Mucosa of rectum (tissue), 2 donors: ENCODE measurements around the gene SMPD1.
A peak's percentile ranks its signal among the peaks of the same experiment; 100 is the strongest.
"Not testable (repeated sequence)": the region's sequence is repeated elsewhere in the genome, so short reads cannot be mapped to it uniquely, and the experiment has no call there.

Source experiments
- H3K27ac ChIP-seq, 2 donors: one replicate each; pipeline ENCODE4 v1.7.0; 2013; ENCODE audit warnings: inconsistent platforms in 2 of 2, low read depth in 2 of 2, low read length in 2 of 2
- H3K27me3 ChIP-seq, 2 donors: one replicate each; pipeline ENCODE4 v1.7.0; 2013; ENCODE audit warnings: low read length in 2 of 2; ENCODE audit not compliant: control insufficient read depth in 2 of 2, insufficient read depth in 2 of 2
- H3K36me3 ChIP-seq, 2 donors: one replicate each; pipeline ENCODE4 v1.7.0; 2013; ENCODE audit warnings: low read length in 2 of 2; ENCODE audit not compliant: control insufficient read depth in 2 of 2, insufficient read depth in 2 of 2
- H3K4me1 ChIP-seq, 2 donors: one replicate each; pipeline ENCODE4 v1.7.0; 2013; ENCODE audit warnings: low read length in 2 of 2, mild to moderate bottlenecking in 1 of 2; ENCODE audit not compliant: control insufficient read depth in 2 of 2, insufficient read depth in 2 of 2
- H3K4me3 ChIP-seq, 2 donors: one replicate each; pipeline ENCODE4 v1.7.0; 2013; ENCODE audit warnings: low read length in 2 of 2
- H3K9ac ChIP-seq, 2 donors: one replicate each; pipeline ENCODE4 v1.7.0; 2013; ENCODE audit warnings: low read length in 2 of 2, low read depth in 1 of 2, mild to moderate bottlenecking in 1 of 2
- H3K9me3 ChIP-seq, 2 donors: one replicate each; pipeline ENCODE4 v1.7.0; 2013; ENCODE audit warnings: low read length in 2 of 2; ENCODE audit not compliant: control insufficient read depth in 2 of 2
- donor health status: healthy.
- donor health status: Normal muscosa, but diverticular disease.

The SMPD1 gene

DNA sequence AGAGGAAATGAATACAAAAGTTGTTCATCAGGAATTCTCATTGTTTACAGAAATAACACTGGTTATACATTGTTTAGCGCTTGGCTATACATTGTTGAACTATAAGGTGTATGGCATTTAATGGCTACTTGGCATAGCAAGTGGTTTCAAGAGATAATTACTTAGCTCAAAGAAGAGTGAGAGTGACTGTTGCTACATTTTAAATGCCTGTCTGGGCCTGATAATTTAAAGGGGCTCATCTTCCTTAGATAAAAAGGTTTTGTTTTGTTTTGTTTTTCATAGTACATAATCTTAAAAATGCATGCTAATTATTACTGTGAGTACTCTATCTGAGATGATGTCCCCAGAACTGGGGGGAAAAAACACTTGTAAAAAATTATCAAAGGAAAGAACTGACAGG lies 1.5 kb upstream of the SMPD1 start:
- peak overlapping the region in 1 of 2 donors; percentile 79 for H3K4me3 ChIP-seq
- H3K27me3 ChIP-seq: no peaks in the 10 kb centered on the region
- peaks cover 2% of the 10 kb centered on the region in 2 donors for H3K36me3 ChIP-seq
- H3K27ac ChIP-seq: peak overlapping the region; percentile 93 to 97
- no peaks in the 10 kb centered on the region for H3K9me3 ChIP-seq
- peaks cover 21 to 31% of the 10 kb centered on the region in 2 donors for H3K4me1 ChIP-seq
- no peak overlapping the region for H3K9ac ChIP-seq

DNA sequence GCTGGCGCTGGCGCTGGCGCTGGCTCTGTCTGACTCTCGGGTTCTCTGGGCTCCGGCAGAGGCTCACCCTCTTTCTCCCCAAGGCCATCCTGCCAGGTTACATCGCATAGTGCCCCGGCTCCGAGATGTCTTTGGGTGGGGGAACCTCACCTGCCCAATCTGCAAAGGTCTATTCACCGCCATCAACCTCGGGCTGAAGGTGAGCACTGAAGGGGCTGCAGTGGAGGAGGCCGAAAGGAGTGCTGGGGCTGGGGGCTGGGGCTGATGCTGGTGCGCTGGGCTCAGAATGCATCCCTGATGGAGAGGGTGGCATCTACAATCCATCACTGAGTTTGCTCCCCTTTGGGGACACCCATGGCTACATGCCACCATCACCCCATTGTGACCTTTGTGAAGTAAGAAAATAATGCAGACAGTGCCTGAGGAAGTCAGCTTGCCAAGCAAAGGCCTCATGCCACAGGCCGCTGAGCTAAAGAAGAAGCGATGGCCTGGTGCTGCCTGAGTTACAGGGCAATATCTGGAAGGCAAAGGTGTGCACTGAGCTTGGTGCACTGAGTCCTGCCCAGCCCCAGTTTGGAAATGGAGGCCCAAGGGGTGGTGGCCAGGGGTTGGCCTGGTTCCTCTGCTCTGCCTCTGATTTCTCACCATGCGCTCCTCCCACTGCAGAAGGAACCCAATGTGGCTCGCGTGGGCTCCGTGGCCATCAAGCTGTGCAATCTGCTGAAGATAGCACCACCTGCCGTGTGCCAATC lies 620 bp downstream of the SMPD1 start:
- Histone ChIP-seq H3K36me3 (peaks cover 2% of the 10 kb centered on the region in 2 donors), H3K9ac (peak overlapping the region; percentile 81 to 89), H3K4me1 (peaks cover 21 to 31% of the 10 kb centered on the region in 2 donors), H3K27me3 (no peaks in the 10 kb centered on the region), H3K27ac (peak overlapping the region; percentile 93 to 97), H3K9me3 (no peaks in the 10 kb centered on the region), H3K4me3 (peak overlapping the region; percentile 79 to 90)

- peak overlapping the region; percentile 79 to 90 for H3K4me3 ChIP-seq
- H3K4me1 ChIP-seq: peaks cover 21 to 31% of the 10 kb centered on the region in 2 donors
- no peaks in the 10 kb centered on the region for H3K9me3 ChIP-seq
- H3K27me3 ChIP-seq: no peaks in the 10 kb centered on the region
- no peak overlapping the region for H3K27ac ChIP-seq
- peaks cover 2% of the 10 kb centered on the region in 2 donors for H3K36me3 ChIP-seq
- H3K9ac ChIP-seq: no peak overlapping the region
Observed at GRCh38 chr11:6391537-6392134, 1.4 kb downstream of the SMPD1 start.

DNA sequence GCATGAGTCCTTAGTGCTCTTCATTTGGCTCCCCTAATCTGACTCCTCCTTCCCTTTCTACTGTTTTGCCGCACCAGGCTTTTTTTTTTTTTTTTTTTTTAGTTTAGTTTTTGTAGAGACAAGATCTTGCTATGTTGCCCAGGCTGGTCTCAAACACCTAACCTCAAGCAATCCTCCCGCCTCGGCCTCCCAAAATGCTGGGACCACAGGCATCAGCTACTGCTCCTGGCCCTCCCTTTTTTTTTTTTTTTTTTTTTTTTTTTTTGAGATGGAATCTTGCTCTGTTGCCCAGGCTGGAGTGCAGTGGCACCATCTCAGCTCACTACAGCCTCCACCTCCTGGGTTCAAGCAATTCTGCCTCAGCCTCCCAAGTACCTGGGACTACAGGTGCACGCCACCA lies 2.0 kb downstream of the SMPD1 start:
- not testable (repeated sequence) for H3K27me3 ChIP-seq, H3K4me3 ChIP-seq, H3K27ac ChIP-seq, H3K9ac ChIP-seq, H3K9me3 ChIP-seq, H3K36me3 ChIP-seq
- peaks cover 21 to 31% of the 10 kb centered on the region in 2 donors for H3K4me1 ChIP-seq

- Histone ChIP-seq H3K36me3 (peaks cover 2 to 4% of the 10 kb centered on the region in 2 donors), H3K9ac (no peak overlapping the region), H3K27ac (no peak overlapping the region), H3K27me3 (no peaks in the 10 kb centered on the region), H3K4me3 (no peak overlapping the region), H3K9me3 (no peaks in the 10 kb centered on the region), H3K4me1 (peaks cover 12 to 14% of the 10 kb centered on the region in 2 donors)
Observed at GRCh38 chr11:6393989-6394670, 3.9 kb downstream of the SMPD1 start.

- no peak overlapping the region for H3K9ac ChIP-seq
- no peak overlapping the region for H3K27ac ChIP-seq
- H3K36me3 ChIP-seq: peaks cover 2 to 4% of the 10 kb centered on the region in 2 donors
Observed at GRCh38 chr11:6395470-6396060, 5.3 kb downstream of the SMPD1 start.

GRCh38 chr11:6397156-6397555 lies 6.9 kb downstream of the SMPD1 start:
- Histone ChIP-seq H3K4me3 (no peak overlapping the region), H3K9me3 (no peaks in the 10 kb centered on the region), H3K36me3 (peaks cover 2 to 4% of the 10 kb centered on the region in 2 donors), H3K27me3 (no peaks in the 10 kb centered on the region), H3K4me1 (no peaks in the 10 kb centered on the region), H3K27ac (no peak overlapping the region), H3K9ac (no peak overlapping the region)

More at GRCh38 chr11:6395470-6396060, 5.3 kb downstream of the SMPD1 start:
- no peaks in the 10 kb centered on the region for H3K27me3 ChIP-seq
- no peak overlapping the region for H3K4me3 ChIP-seq
- H3K4me1 ChIP-seq: peaks cover 5 to 8% of the 10 kb centered on the region in 2 donors
- H3K9me3 ChIP-seq: no peaks in the 10 kb centered on the region

- no peak overlapping the region for H3K4me3 ChIP-seq
- H3K27me3 ChIP-seq: no peaks in the 10 kb centered on the region
- no peak overlapping the region for H3K27ac ChIP-seq
- H3K9me3 ChIP-seq: no peaks in the 10 kb centered on the region
- no peak overlapping the region for H3K9ac ChIP-seq
- H3K4me1 ChIP-seq: peaks cover 0 to under 1% of the 10 kb centered on the region in 2 donors
- peaks cover 2 to 4% of the 10 kb centered on the region in 2 donors for H3K36me3 ChIP-seq
Observed at GRCh38 chr11:6397636-6398035, 7.4 kb downstream of the SMPD1 start.

DNA sequence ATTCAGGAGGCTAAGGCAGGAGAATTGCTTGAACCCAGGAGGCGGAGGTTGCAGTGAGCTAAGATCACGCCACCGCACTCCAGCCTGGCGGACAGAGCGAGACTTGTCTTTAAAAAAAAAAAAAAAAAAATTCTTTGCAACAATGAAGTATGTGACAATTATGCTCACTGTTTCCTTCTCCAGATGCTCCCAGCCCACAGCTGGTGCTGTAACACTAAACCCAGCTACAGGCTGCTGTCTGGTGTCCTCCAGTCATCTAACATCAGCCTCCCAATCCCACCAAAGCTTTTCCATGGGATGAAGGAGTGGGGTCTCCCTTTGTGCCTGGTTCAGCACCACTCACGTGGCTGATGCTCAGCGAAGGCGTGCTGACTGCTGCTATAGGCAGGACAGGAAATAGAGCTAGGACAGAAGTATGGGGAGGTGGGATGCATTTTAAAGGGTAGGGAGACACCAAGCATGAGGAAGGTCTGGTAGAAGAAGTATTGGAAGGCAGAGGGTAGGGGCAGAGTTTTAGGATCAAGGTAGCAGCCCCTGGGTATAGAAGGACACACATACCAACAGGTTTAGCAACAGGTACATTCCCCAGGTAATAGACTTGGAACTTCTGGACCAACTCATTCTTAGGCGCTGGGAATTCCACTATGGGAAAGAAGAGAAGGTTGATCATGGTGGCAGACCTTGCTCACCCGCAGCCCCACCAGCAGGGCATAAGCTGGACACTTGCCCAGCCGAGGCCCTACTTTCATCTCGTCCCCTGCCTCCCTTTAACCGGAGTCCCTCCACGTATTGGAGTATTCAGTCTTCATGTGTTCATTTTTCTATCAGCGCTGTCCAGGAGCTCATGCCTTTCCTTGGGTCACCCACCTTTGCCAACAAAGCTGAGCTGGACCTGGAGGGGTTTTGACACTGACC lies 10.4 kb downstream of the SMPD1 start:
- peaks cover 0 to 13% of the 10 kb centered on the region in 2 donors for H3K4me1 ChIP-seq
- H3K27me3 ChIP-seq: no peaks in the 10 kb centered on the region
- peaks cover 0 to 4% of the 10 kb centered on the region in 2 donors for H3K36me3 ChIP-seq
- no peak overlapping the region for H3K9ac ChIP-seq
- no peak overlapping the region for H3K4me3 ChIP-seq
- H3K27ac ChIP-seq: no peak overlapping the region
- H3K9me3 ChIP-seq: no peaks in the 10 kb centered on the region
